H54 (cell line): Measurements from ENCODE around the gene PDE4B.
"Not testable (repeated sequence)": the region's sequence is repeated elsewhere in the genome, so short reads cannot be mapped to it uniquely, and the experiment has no call there.

Experiments
- DNase-seq: peaks from one replicate; pipeline ENCODE4 v3.0.0; 2011; ENCODE audit warnings: low spot score, mixed read lengths; ENCODE audit not compliant: insufficient read length
- FAIRE-seq: peaks from 3 replicates; lab custom pipeline; 2011; peaks lifted over from hg19 to GRCh38; lab: Jason Lieb, UNC
- POLR2A ChIP-seq: IDR thresholded peaks from 2 replicates; pipeline ENCODE4 v1.6.1; 2011; ENCODE audit warnings: low read depth, mild to moderate bottlenecking, low read length

PDE4B gene

DNA sequence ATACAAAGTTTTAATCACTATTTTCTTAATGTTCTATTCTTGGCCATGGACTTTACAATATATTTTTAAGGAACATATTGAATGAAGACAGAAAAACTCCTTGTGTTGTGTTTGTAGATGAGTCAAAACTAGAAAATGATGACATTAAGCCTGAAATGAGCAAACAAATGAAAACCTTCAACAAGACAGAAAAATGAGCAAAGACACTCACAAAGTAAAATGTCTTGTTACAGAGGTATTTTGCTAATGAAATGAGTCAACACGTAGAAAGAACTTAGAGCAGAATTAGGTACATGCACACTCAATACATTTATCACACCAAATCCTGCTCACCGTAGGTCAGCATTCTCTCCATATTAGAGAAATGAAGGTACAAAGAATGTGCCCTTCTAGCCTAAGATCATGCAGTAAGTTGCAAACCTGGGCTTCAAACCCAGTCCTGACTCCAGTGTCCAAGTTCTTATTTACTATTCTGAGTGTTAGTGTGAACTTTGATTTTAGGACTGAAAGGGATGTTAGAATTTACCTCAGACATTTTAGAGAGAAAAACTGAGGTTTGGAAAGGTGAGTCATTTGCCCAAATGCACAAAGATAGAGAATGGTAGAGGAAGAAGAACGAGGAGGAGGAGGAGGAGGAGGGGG lies 607.3 kb downstream of the PDE4B start:
- no peak for TF ChIP-seq POLR2A
- FAIRE-seq: no peak
- DNase-seq: no peak

DNA sequence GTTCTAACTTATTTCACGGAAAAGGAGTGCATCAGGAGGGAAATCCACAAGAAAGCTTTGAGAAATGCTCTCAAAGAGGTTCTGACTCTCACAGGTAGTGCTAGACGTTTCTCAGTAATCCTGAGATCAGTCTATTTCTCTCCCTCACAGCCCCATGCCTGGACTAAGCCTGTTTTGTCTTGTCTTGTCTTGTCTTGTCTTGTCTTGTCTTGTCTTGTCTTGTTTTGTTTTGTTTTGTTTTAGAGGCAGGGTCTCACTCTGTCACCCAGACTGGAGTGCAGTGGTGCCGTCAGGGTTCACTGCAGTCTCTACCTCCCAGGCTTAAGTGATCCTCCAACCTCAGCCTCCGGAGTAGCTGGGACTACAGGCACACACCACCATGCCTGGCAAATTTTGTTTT lies 608.0 kb downstream of the PDE4B start:
- no peak for DNase-seq
- FAIRE-seq: no peak

DNA sequence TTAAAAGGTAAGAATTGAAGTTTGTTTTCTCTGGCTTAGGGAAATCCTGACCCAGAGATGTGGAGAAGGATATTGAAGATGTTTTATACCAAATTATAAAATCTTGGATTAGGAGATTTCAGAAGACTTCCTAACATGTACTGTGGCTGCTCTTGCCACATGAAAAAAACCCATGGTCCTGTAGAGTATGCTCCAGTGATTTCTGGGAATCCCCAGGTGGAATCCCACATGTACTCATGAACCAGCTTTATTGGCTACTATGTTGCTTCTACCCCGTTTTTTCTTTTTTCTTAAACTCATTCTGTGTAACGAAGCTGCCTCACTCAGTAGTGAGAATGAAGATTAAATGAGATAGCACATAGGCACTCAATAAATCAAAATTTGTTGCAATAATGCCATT lies 608.5 kb downstream of the PDE4B start:
- no peak for TF ChIP-seq POLR2A
- no peak for DNase-seq
- FAIRE-seq: no peak

More for the DNA sequence above, 608.0 kb downstream of the PDE4B start:
- TF ChIP-seq POLR2A: no peak

DNA sequence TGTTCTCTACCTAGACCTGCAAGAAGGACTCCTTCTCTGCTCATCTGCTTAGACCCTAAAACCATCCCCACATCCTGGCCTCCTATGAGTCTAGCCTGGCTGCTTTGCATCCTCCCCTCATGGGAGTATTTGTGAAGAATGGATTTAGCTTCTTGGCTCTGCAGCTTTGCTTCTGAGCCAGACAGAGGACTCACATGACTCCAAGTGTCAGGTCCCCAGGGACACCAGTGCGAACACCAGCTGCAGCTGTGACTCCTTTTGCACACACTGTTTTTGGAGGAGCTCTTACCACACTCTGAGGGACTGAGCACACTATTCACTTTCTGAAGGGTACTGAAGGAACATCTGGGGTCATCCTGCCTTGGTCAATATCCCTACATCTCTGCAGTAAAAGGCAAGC lies 609.5 kb downstream of the PDE4B start:
- TF ChIP-seq POLR2A: no peak
- no peak for FAIRE-seq
- DNase-seq: no peak

DNA sequence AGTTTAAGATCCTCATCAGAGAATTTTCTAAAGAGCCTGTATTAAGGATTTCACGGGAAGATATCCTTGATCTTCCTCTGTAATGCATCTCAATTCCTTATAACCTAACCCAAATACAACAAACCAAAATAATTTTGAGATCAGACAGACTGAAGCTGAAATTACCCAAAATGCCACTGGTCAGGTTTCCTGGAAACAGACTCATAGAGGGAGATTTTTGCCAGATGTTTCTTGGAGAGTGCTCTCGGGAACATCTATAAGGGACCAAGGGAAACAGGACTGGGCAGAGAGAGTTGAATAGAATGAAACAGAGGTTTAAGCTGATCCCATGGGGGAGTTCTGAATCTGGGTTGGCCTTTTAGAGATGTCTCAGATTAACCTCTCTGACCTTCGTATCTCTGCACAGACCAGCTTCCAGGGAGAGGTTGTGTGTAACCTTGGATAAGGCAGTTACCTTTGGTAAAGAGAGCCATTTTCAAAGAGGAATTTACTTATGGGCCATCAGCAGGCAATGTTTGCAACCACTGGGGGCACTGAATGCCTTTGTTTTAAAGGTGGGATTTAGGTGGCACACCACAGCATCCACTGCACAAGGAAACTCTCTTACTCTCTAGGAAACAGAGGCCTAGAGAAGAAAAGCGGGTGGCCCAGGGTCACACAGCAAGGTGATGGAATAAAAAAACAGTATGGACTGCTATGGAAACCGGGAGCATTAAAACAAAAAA lies 610.5 kb downstream of the PDE4B start:
- DNase-seq (no peak), FAIRE-seq (no peak)
- TF ChIP-seq POLR2A: no peak

DNA sequence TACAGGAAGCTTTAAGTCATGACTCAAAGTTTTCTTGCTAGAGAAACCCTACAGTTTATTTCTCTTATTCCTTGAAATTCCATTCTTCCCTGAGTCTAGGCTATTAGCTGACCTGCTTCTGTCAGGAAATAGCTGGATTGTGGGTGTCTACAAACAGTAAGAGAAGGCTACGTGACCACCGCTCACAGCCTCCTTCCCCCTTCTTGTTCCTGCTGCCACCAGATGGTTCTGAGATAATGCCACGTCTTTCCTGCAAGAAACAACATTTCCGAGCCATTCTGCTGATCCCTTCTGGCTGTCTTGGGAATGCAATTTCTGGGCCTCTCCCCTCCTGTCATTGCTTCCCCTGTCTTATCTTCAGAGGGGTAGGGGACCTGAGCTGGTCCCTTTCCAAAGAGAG lies 612.4 kb downstream of the PDE4B start:
- DNase-seq (no peak), FAIRE-seq (no peak)
- no peak for TF ChIP-seq POLR2A

DNA sequence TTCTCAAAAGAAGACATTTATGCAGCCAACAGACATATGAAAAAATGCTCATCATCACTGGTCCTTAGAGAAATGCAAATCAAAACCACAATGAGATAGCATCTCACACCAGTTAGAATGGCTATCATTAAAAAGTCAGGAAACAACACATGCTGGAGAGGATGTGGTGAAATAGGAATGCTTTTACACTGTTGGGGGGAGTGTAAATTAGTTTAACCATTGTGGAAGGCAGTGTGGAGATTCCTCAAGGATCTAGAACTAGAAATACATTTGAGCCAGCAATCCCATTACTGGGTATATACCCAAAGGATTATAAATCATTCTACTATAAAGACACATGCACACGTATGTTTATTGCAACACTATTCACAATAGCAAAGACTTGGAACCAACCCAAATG lies 618.8 kb downstream of the PDE4B start:
- FAIRE-seq, DNase-seq: not testable (repeated sequence)

DNA sequence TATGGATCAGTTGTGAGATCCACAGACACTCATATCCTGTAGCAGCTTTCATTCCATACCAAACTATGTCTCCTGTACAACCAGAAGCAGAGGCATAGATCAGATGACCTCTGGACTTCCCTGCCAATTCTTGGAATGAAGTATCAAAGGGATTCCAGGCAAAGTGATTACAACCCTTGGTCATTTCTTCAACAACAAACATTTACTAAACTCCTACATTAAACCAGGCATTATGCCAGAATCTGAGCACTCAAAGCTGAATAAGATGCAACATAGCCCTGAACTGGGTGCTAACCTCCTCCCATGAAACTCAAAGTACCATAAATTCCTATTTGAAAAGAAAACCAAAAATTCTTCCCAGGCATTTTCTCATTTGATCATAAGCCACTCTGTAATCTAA lies 620.0 kb downstream of the PDE4B start:
- FAIRE-seq: no peak
- DNase-seq: no peak
- no peak for TF ChIP-seq POLR2A

DNA sequence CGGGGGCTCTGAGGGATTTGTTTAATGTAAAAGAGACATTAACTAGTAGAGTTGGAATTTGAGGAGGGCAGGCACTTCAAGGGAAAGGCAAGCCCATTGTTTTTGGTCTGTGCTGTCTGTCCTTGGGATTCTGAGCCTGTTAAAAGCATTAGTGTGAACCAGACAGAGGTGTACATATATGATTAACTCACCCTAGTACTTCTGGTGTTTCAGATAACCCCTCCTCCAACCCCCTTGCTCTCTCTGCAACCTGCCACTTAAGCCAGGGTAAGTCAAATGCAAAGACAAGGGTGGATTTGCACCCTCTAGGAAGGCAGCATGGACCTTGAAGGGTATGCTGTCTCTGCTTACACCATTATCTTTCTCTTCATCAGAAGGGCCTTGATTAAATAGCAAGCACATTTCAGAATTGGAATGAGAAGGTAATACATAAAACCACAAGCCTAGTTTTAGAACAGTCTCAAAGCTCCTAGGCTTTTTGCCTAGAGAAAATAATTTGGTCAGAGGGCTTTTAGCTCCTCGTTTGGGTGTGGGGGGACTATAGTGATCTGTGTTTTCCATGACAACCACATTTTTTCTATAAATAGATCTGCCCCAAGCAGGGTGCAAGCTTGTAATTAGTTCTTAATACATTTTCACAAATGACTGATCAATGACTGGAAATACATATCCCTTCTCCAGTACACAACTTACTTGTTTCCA lies 620.6 kb downstream of the PDE4B start:
- no peak for FAIRE-seq
- DNase-seq: no peak

DNA sequence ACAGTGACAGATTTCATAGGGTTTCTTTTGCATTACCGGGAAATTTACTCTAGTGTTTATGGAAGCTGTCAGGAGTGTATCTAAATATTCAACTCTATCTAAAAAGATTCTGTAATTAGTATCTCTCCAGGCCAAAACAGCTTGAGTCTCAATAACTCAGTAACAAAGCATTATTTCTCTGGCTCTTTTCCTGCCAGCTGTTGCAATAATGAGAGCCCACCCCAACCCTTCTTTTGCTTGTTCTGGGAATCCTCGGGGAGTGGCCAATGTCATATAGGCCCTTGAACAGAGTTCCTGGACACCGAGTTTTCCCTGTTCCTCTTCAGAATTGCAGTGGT lies 621.1 kb downstream of the PDE4B start:
- no peak for FAIRE-seq

More for the DNA sequence above, 620.6 kb downstream of the PDE4B start:
- TF ChIP-seq POLR2A: no peak

DNA sequence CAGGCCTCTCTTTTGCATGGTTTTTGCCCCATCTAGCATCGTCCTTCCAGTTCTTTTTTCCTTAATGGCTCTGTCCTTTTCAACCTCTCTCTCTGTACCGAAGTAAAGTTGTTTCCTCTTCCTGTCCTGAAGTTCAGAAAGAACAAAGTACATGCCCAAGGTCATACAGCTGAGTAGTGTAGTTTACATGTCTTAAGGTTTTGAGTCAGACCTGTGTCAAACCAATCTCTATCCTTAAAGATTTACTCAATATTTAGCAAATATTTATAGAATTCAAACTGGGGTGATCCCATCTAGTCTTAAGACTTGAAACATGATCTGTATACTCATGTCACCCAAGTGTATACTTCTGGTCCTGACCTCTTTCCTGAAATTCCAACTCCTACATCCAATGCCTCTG lies 622.6 kb downstream of the PDE4B start:
- FAIRE-seq (no peak), DNase-seq (no peak)
- TF ChIP-seq POLR2A: no peak

More for the DNA sequence above, 621.1 kb downstream of the PDE4B start:
- no peak for TF ChIP-seq POLR2A
- no peak for DNase-seq

DNA sequence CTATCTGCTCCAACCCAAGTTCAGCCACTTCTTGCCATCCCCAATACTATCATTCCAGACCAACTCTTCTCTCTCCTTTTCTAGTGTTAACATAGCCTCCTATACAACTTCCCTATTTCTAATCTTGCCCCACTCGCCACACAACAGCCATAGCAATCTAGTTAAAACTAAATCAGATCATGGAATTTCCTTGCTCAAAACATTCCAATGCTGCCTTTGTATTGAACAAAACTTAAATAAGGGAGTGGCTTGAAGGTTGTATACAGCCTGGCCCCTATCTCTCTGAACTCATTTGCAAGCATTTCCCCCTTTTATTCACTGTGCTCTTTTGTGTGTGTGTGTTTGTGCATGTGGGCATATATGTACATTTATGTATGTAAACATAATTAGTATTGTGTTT lies 623.2 kb downstream of the PDE4B start:
- FAIRE-seq: no peak
- DNase-seq: no peak
- no peak for TF ChIP-seq POLR2A

DNA sequence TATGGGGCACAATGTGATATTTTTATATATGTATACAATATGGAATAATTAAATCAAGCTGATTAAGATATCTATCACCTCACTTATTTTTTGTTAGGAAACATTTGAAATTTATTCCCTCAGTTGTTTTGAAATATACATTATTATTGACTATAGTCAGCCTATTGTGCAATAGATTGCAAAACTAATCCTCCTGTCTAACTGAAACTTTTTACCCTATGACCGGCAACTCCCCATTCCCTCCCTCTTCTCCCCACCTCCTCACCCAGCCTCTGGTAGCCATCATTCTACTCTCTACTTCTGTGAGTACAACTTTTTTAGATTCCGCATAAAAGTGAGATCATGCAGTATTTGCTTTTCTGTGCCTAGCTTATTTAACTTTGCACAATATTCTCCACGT lies 623.6 kb downstream of the PDE4B start:
- DNase-seq (no peak), FAIRE-seq (no peak)
- no peak for TF ChIP-seq POLR2A

DNA sequence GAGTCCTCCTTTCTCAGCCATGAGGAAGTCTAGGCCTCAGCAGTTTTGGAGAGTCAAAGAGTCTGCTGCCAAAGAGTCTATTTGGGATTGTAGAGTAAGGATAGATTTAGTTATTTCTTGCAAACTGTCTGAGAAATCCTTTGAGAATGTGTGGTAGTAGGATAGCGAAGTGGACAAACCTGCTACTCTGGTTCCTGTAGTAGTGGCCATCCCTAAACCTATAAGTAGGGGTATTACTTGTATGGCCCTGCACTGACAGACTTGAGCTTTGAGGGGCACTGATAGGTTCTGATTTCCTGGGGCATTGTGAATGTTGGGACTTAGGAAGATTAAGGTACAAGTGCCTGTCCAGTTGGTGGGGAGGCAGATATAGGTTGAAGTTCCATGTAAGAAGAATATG lies 625.3 kb downstream of the PDE4B start:
- FAIRE-seq: no peak
- no peak for DNase-seq
- no peak for TF ChIP-seq POLR2A

DNA sequence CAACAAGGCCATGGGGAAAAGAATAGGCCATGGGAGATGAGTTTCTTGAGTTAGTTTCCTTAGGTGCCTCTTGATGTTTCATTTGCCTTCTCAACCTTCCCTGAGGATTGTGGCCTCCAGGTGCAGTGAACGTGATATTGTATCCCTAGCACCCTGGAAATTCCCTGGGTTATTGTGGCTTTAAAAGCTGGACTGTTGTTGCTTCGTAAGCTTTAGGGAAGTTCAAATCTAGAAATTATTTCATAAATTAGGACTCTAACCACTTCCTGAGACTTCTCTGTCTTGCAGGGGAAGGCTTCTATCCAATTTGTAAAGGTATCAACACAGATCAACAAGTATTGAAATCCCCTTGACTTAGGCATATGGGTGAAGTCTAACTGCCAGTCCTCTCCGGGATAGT lies 627.5 kb downstream of the PDE4B start:
- not testable (repeated sequence) for FAIRE-seq, DNase-seq

DNA sequence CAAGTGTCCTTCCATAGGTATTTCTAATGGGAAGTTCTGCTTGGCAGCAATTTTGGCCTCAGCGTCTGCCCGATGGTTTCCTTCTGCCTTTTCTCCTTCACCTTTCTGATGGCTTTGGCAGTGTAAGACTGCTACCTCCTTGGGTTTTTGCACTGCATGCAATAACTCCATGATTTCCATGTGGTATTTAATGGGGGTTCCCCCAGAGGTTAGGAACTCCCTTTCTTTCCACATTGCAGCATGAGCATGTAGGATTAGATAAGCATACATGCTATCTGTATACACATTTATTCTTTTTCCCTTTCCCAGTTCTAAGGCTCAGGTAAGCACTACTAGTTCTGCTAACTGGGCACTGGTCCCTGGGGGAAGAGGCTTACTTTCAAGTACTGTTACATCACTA lies 628.2 kb downstream of the PDE4B start:
- DNase-seq, FAIRE-seq: not testable (repeated sequence)
